Embryonic facial prominence (tissue), 1 donor: ENCODE results near the gene CA5A.
"Not testable (repeated sequence)": the region's sequence is repeated elsewhere in the genome, so short reads cannot be mapped to it uniquely, and the experiment has no call there.

ENCODE experiments used
- DNase-seq: peaks from one replicate; pipeline ENCODE4 v3.0.0-alpha.2; 2016; ENCODE audit errors: extremely low spot score

CA5A gene

GRCh38 chr16:87868254-87869029, 67.9 kb downstream of the CA5A start:
- not testable (repeated sequence) for DNase-seq

DNA sequence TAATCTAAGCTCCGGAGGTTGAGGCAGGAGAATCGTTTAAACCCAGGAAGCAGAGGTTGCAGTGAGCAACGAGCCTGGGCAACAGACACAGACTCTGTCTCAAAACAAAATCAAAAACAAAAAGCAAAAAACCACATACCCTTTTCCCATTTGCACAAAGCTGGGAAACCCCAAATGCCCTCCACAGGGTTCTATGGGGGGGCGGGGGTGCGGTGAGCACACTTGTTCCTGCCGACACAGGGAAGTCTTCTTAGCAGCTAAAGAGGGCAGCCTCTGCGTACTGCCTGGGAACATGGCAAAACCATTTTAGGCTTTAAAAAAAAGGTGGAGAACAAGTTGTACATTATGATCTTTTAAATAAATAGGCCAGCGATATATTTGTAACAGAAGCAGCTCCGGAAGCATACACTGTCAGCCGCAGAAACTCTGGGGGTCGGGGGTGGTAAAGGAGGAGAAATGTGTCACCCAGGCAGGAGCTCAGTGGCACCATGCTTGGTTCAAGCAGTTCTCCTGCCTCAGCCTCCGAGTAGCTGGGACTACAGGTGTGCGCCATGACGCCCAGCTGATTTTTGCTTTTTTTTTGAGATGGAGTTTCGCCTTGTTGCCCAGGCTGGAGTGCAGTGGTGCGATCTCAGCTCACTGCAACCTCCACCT, 70.3 kb downstream of the CA5A start:
- DNase-seq: not testable (repeated sequence)

- DNase-seq: no peak
Observed at GRCh38 chr16:87864331-87864989, 71.9 kb downstream of the CA5A start.

- not testable (repeated sequence) for DNase-seq
Observed at GRCh38 chr16:87863327-87863635, 73.0 kb downstream of the CA5A start.

DNA sequence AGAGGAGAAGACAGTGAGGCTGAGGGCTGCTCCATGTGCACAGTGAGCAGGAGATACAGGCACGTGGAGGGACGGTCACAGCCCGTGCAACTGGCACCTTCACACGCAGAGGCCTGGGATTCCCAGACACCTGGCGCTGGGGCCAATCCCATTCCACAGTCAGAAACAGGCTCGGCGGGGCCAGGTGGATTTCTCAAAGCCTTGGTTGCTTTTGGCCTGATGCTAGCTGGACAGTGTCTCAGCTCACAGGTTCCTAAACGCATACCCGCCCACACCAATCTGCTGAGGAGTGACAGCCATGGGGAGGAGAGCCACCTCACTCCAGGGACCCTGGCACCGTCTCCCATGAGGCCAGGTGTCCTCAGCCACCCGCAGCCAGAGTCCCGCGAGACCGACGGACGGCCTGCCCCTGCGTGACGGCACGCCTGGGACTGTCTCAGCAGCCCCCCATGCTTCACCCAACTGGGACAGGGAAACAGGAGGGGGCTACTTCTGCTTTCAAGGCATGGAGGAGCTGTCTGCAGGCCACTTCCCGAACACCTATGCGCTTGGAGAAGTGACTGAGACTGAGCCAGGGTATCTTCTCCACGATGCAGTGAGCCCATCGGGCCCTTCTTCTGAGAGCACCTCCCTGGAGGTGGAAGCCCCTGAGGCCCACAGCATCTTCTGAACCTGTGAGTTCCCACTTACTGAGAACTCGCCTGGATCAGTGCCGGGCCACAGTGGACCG, 73.6 kb downstream of the CA5A start:
- not testable (repeated sequence) for DNase-seq

DNA sequence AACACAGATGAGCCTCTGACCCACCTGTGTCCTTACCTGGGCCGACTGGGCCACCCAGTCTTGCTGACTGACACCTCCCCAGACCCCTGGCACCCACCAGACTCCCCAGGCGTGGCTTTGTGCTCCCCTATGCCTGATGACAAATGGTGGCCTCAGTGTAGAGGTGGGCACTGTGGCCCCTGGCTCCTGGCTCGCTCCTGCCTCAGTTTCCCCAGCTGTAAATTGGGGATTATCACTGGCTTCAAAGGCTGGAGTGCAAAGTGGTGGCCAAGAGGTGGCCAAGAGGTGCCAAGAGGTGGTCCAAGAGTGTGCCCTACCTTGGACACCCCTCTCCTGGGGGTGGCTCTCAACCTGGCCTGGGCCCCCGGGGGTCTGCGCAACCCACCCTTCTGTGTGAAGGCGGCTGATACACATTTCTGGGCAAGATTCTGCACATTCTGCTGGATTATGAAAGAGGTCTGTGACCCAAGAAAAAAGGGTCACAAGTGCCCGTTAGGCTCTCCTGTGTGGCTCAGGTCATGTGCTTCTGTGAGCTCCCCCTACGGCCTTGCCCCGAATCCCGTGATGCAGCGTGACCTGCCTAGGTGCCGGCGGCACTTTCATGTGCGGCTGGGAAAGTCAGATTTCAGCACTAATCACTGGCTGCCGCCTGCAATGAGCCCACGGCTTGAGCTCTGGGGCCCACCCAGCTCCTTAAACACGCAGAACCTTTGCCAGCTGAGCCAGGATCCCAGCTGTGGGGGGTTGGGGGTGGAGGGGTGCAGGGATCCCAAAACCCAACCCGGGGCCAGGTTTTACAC, 74.8 kb downstream of the CA5A start:
- DNase-seq: not testable (repeated sequence)

DNA sequence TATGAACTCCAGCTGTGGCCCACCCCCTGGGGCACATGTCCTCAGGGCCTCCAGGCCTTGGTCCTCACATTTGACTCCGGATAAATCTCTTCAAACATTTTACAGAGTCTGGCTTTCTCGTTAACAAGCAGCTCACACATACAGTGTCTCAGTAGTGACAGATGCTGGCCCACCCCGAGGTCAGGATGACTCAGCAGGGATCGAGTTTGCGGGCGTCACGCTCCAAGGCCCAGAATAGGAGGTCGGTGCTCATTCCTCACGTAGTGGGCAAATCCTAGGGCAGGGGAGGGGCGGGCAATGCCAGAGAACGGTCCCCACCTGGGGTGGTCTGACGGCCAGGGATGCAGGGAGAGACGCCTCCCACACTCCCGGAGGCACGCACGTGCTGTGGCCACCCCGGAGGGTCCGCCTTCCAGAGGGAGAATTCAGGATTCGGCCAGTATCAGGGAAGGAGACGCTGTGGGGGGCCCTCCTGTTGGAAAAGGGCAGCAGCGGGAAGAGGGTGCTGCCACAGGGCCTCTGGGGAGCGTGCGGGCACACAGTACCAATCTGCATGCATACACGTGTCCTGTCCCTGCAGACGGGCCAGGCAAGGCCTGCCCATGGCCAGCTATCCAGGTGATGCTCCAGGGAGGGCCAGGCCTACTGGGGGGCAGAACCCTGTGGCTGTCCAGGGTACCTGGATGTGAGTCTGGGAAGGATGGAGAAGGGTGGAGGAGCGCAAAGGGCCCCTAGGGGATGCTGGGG, 75.6 kb downstream of the CA5A start:
- DNase-seq: no peak

GRCh38 chr16:87858151-87858993, 78.0 kb downstream of the CA5A start:
- DNase-seq: not testable (repeated sequence)

DNA sequence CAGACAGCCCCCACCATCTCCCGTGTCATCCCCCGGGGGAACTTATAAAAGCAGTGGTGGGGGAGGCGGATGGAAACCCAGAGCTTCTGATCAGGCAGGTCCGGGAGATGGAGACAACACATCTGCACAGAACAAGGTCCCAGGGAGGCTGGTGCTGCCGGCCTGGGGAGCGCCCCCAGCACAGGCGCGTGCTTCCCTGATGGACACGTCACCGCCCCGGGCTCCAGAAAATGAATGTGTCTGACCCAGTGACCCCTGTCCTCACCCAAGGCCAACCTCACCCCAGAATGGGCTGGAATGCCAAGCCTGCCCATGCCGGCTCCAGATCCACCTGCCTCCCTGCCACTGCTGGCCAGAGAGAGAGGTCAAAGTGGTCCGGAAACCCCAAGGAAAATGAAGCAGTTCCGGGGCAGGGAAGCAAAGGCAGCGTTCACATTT, 79.5 kb downstream of the CA5A start:
- no peak for DNase-seq

- DNase-seq: no peak
Observed at GRCh38 chr16:87855852-87856715, 80.2 kb downstream of the CA5A start.

DNA sequence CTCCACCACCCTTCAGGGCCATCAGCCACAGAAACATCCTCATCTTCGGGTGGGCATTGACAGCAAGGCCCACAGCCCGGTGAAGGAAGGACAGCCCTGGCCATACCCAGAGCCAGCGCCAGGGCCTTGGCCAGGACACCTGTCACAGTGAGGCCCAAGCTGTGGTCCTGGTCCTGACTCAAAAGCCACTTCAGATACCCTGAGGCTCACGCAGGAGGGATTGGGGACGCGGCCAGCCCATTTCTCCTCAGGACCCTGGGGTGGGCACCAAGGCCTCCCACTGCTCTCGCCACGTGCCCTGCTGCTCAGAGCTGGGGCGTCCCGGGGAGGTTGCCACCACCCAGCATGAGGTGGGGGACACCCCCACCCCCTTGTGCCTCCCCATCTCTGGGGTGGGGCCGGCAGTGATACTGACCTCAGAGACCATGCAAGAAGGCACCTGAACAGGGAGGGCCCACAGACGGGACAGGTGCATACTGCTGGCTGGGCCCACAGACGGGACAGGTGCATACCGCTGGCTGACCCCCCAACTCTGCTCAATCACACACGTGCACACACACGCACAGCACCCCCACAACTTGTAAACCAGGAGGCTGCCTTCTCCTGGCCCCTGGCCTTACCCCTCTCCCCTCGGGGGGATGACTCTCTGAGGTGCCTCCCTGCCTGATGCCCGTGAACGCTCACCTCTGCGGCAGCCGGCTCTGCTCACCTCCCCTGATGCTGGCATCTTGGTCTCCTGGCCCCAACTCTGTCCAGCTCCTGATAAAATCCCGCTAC, 81.2 kb downstream of the CA5A start:
- no peak for DNase-seq

- no peak for DNase-seq
Observed at GRCh38 chr16:87854053-87854906, 82.0 kb downstream of the CA5A start.

- peak; percentile 72 for DNase-seq
Observed at GRCh38 chr16:87853411-87854052, 82.8 kb downstream of the CA5A start.

DNA sequence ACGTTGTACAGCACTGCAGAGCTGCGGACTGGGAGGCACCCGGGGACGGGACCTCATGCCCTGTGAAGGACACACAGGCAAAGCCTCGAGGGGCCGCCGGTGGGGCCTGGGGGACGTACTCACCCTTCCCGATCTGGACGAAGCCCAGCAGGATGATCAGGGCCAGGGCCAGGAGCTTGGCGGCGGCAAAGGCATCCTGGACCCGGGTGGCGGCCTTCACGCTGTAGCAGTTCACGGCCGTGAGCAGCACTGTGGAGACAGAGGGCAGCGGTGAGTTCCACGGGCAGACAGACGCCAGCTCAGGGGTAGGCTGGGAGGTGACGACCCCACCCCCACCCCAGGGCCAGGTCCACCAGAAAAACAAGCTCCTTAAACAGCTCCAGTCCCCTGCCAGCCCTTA, 84.7 kb downstream of the CA5A start:
- no peak for DNase-seq

GRCh38 chr16:87851141-87851587, 85.2 kb downstream of the CA5A start:
- no peak for DNase-seq
